Peyer's patch (tissue), 4 donors: ENCODE results near the gene ABI3. TPM values are rescaled to one million over a fixed set of nuclear protein-coding genes. Genes with fewer than 3 reads are reported as not detected.
"Not testable (repeated sequence)": the region's sequence is repeated elsewhere in the genome, so short reads cannot be mapped to it uniquely, and the experiment has no call there.

ENCODE experiments used
- DNase-seq, 3 donors: peaks; one replicate each; pipeline ENCODE4 v3.0.0-alpha.2; 2017 to 2019
- H3K27ac ChIP-seq, 4 donors: fragments of 200-600 bp; sonication (generic); one replicate each; pipeline ENCODE4 v1.5.1; 2016 to 2019
- H3K27me3 ChIP-seq, 2 donors: fragments of 200-600 bp; sonication (generic); one replicate each; pipeline ENCODE4 v1.5.1; 2019
- H3K36me3 ChIP-seq, 3 donors: fragments of 200-600 bp; sonication (generic); one replicate each; pipeline ENCODE4 v1.5.1; 2016 to 2019
- H3K4me1 ChIP-seq, 4 donors: fragments of 200-600 bp; sonication (generic); one replicate each; pipeline ENCODE4 v1.5.1; 2016 to 2019
- H3K4me3 ChIP-seq, 4 donors: fragments of 200-600 bp; sonication (generic); 1 replicate in 3 of 4; 2 replicates in 1 of 4; pipeline ENCODE4 v1.5.1; 2016 to 2019; ENCODE audit warnings: mild to moderate bottlenecking in 1 of 4
- H3K9me3 ChIP-seq, 4 donors: fragments of 200-600 bp; sonication (generic); one replicate each; pipeline ENCODE4 v1.5.1; 2016 to 2019; ENCODE audit warnings: mild to moderate bottlenecking in 1 of 4
- CTCF ChIP-seq, 6 experiments: fragments of 450-650 bp in 4 of 6; fragments of 200-600 bp in 2 of 6; sonication (generic) in 1 of 6; IDR thresholded peaks; one replicate each; pipeline ENCODE4 v1.5.1; 2017 to 2019; ENCODE audit warnings: antibody characterized with exemption in 6 of 6, mild to moderate bottlenecking in 3 of 6, moderate library complexity in 1 of 6
- POLR2A ChIP-seq, 2 donors: fragments of 450-650 bp; IDR thresholded peaks; one replicate each; pipeline ENCODE4 v1.5.1; 2017; ENCODE audit warnings: antibody characterized with exemption in 2 of 2, mild to moderate bottlenecking in 2 of 2, moderate library complexity in 2 of 2
- total RNA-seq, 4 donors: library from RNA; depleted of rRNA; stranded (reverse); fragments of >200 nt; gene quantifications; one replicate each; pipeline ENCODE4 v1.1.0, GENCODE V29; 2016

Gene ABI3, protein sequence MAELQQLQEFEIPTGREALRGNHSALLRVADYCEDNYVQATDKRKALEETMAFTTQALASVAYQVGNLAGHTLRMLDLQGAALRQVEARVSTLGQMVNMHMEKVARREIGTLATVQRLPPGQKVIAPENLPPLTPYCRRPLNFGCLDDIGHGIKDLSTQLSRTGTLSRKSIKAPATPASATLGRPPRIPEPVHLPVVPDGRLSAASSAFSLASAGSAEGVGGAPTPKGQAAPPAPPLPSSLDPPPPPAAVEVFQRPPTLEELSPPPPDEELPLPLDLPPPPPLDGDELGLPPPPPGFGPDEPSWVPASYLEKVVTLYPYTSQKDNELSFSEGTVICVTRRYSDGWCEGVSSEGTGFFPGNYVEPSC
- 10 to 100 TPM in 2 of 4 donors, 1 to 10 TPM in 2; 4.9 to 50.3 (median 8.9) TPM for total RNA-seq

GRCh38 chr17:49210158-49211029, at the start of gene ABI3, which contains the start of gene GNGT2:
TSS of gene ABI3 (plus strand) at chr17:49210707. CDS start at chr17:49210725, 18 bp downstream.
TSS of gene GNGT2 (minus strand) at chr17:49210574. CDS start at chr17:49207422, 3,152 bp downstream.
- no peaks in the 10 kb centered on the region for H3K36me3 ChIP-seq
- peak within 1 kb of the TSS; percentile 75 to 90 (median 86) for H3K27ac ChIP-seq
- DNase-seq, result peak in 2 of 3 donors; percentile 88 to 91
- peaks cover 0 to 22% (median 9%) of the 10 kb centered on the region in 4 donors for H3K4me1 ChIP-seq
- no peak for TF ChIP-seq CTCF (IDR thresholded peaks at IDR 0.05)
- TF ChIP-seq POLR2A (IDR thresholded peaks at IDR 0.05), result peak; percentile 67
- peak within 1 kb of the TSS; percentile 39 to 65 (median 49) for H3K4me3 ChIP-seq
- H3K27me3 ChIP-seq, result no peaks in the 10 kb centered on the region
- no peaks in the 10 kb centered on the region for H3K9me3 ChIP-seq

- TF ChIP-seq CTCF (IDR thresholded peaks at IDR 0.05), result no peak
- TF ChIP-seq POLR2A (IDR thresholded peaks at IDR 0.05), result no peak
- no peaks in the 10 kb centered on the region for H3K9me3 ChIP-seq
- H3K27ac ChIP-seq, result no peak overlapping the region
- H3K36me3 ChIP-seq, result no peaks in the 10 kb centered on the region
- H3K4me1 ChIP-seq, result no peaks in the 10 kb centered on the region
- DNase-seq, result no peak
- no peaks in the 10 kb centered on the region for H3K27me3 ChIP-seq
- no peak overlapping the region for H3K4me3 ChIP-seq
Observed at GRCh38 chr17:49162866-49163265, 47.6 kb upstream of the ABI3 start.

- Histone ChIP-seq H3K36me3 (no peaks in the 10 kb centered on the region), H3K27me3 (no peaks in the 10 kb centered on the region), H3K4me1 (no peaks in the 10 kb centered on the region), H3K27ac (no peak overlapping the region), H3K9me3 (no peaks in the 10 kb centered on the region), H3K4me3 (no peak overlapping the region)
- TF ChIP-seq CTCF (IDR thresholded peaks at IDR 0.05) (no peak), POLR2A (IDR thresholded peaks at IDR 0.05) (no peak)
- DNase-seq, result no peak
Observed at GRCh38 chr17:49165143-49165542, 45.4 kb upstream of the ABI3 start.

- no peaks in the 10 kb centered on the region for H3K27me3 ChIP-seq
- no peak overlapping the region for H3K27ac ChIP-seq
- no peaks in the 10 kb centered on the region for H3K36me3 ChIP-seq
- H3K4me3 ChIP-seq, result no peak overlapping the region
- TF ChIP-seq CTCF (IDR thresholded peaks at IDR 0.05), result no peak
- no peak for TF ChIP-seq POLR2A (IDR thresholded peaks at IDR 0.05)
- no peaks in the 10 kb centered on the region for H3K4me1 ChIP-seq
- no peak for DNase-seq
- H3K9me3 ChIP-seq, result no peaks in the 10 kb centered on the region
Observed at GRCh38 chr17:49168706-49169105, 41.8 kb upstream of the ABI3 start.

GRCh38 chr17:49170216-49170615, 40.3 kb upstream of the ABI3 start:
- no peaks in the 10 kb centered on the region for H3K27me3 ChIP-seq
- H3K36me3 ChIP-seq, result no peaks in the 10 kb centered on the region
- H3K9me3 ChIP-seq, result peaks cover 0 to 2% (median under 1%) of the 10 kb centered on the region in 4 donors
- no peak for TF ChIP-seq POLR2A (IDR thresholded peaks at IDR 0.05)
- TF ChIP-seq CTCF (IDR thresholded peaks at IDR 0.05), result no peak
- no peak for DNase-seq
- H3K27ac ChIP-seq, result no peak overlapping the region
- H3K4me1 ChIP-seq, result no peaks in the 10 kb centered on the region
- H3K4me3 ChIP-seq, result no peak overlapping the region

- H3K9me3 ChIP-seq, result not testable (repeated sequence)
Observed at GRCh38 chr17:49170711-49171110, 39.8 kb upstream of the ABI3 start.

DNA sequence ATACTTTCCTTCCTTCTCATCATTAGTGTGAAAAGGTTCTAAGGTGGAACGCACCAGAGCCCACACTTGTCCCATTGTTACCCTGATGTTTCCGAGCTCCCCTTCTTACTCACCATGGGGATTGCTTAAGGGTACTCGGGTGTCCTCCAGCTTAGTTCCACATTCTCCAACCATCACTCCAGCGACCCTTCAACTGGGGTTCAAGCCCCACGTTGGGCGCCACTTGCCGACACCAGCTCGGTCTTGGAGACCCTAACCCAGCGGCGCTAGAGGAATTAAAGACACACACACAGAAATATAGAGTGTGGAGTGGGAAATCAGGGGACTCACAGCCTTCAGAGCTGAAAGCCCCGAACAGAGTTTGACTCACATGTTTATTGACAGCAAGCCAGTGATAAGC, 34.5 kb upstream of the ABI3 start:
- not testable (repeated sequence) for DNase-seq, H3K27ac ChIP-seq

More at GRCh38 chr17:49170711-49171110, 39.8 kb upstream of the ABI3 start:
- H3K4me3 ChIP-seq, H3K4me1 ChIP-seq, H3K36me3 ChIP-seq, H3K27ac ChIP-seq, DNase-seq, H3K27me3 ChIP-seq: not testable (repeated sequence)

More for the DNA sequence above, 34.5 kb upstream of the ABI3 start:
- H3K27me3 ChIP-seq, H3K36me3 ChIP-seq, H3K4me3 ChIP-seq, H3K4me1 ChIP-seq: not testable (repeated sequence)
- peaks cover 0 to 17% (median 9%) of the 10 kb centered on the region in 4 donors for H3K9me3 ChIP-seq
